CD14-positive monocyte (primary cell): ENCODE measurements around the gene TOM1L1. TPM values are rescaled to one million over a fixed set of nuclear protein-coding genes. Genes with fewer than 3 reads are reported as not detected.
A peak's percentile ranks its signal among the peaks of the same experiment; 100 is the strongest.

Experiments used
- DNase-seq, 3 donors: peaks; one replicate each; pipeline ENCODE4 v3.0.0-alpha.2; 2011 to 2022
- H2AFZ ChIP-seq: 2 replicates; pipeline ENCODE4 v1.6.0; 2012; ENCODE audit warnings: mild to moderate bottlenecking, low read depth, low read length, inconsistent platforms; ENCODE audit not compliant: insufficient read depth, poor library complexity, severe bottlenecking
- H3K27ac ChIP-seq, 2 donors: 1 replicate in 1 of 2; 2 replicates in 1 of 2; pipeline ENCODE4 v1.5.1; 2012 to 2013; ENCODE audit warnings: low read length in 2 of 2, control low read depth in 1 of 2, inconsistent platforms in 1 of 2, low read depth in 1 of 2, mild to moderate bottlenecking in 1 of 2
- H3K27me3 ChIP-seq, 2 donors: one replicate each; pipeline versions ENCODE4 v1.6.0 to v1.6.1; 2011 to 2013; ENCODE audit warnings: low read length in 2 of 2; ENCODE audit not compliant: control insufficient read depth in 2 of 2, insufficient read depth in 2 of 2
- H3K36me3 ChIP-seq, 2 donors: replicated peaks in 1 of 2; 1 replicate in 1 of 2; 2 replicates in 1 of 2; pipeline versions ENCODE4 v1.5.1 to v1.6.1; 2012 to 2013; ENCODE audit warnings: low read length in 2 of 2, control low read depth in 1 of 2, inconsistent platforms in 1 of 2, mild to moderate bottlenecking in 1 of 2; ENCODE audit not compliant: insufficient read depth in 2 of 2, control insufficient read depth in 1 of 2
- H3K4me1 ChIP-seq, 2 donors: 1 replicate in 1 of 2; 2 replicates in 1 of 2; pipeline versions ENCODE4 v1.5.1 to v1.6.1; 2012 to 2013; ENCODE audit warnings: low read length in 2 of 2, control low read depth in 1 of 2, inconsistent platforms in 1 of 2, mild to moderate bottlenecking in 1 of 2, moderate library complexity in 1 of 2; ENCODE audit not compliant: insufficient read depth in 2 of 2, control insufficient read depth in 1 of 2
- H3K4me2 ChIP-seq: replicated peaks from 2 replicates; pipeline ENCODE3; 2012; ENCODE audit warnings: low read length, moderate library complexity, mild to moderate bottlenecking; ENCODE audit not compliant: poor library complexity, severe bottlenecking; ENCODE audit errors: extremely low read depth
- H3K4me3 ChIP-seq, 3 experiments: fragments of 200-600 bp in 1 of 3; sonication (generic) in 1 of 3; replicated peaks in 1 of 3; 1 replicate in 2 of 3; 2 replicates in 1 of 3; pipeline ENCODE4 v1.5.1; 2011 to 2013; ENCODE audit warnings: low read length in 3 of 3, mild to moderate bottlenecking in 3 of 3, control low read depth in 2 of 3, low read depth in 2 of 3, inconsistent platforms in 1 of 3, moderate library complexity in 1 of 3
- H3K79me2 ChIP-seq: 2 replicates; pipeline ENCODE4 v1.6.0; 2012; ENCODE audit warnings: mild to moderate bottlenecking, control low read depth, inconsistent platforms, low read length, moderate library complexity; ENCODE audit not compliant: insufficient read depth
- H3K9ac ChIP-seq: 2 replicates; pipeline ENCODE4 v1.6.0; 2017; ENCODE audit warnings: low read length, mild to moderate bottlenecking; ENCODE audit not compliant: insufficient read depth, poor library complexity, severe bottlenecking
- H3K9me3 ChIP-seq, 2 donors: replicated peaks in 1 of 2; 1 replicate in 1 of 2; 2 replicates in 1 of 2; pipeline versions ENCODE4 v1.5.1 to v1.6.1; 2012 to 2013; ENCODE audit warnings: low read length in 2 of 2, control low read depth in 1 of 2; ENCODE audit not compliant: control insufficient read depth in 1 of 2, insufficient read depth in 1 of 2
- H4K20me1 ChIP-seq: 2 replicates; pipeline ENCODE4 v1.6.0; 2012; ENCODE audit warnings: mild to moderate bottlenecking, low read length, control low read depth, moderate library complexity; ENCODE audit not compliant: insufficient read depth
- H3K27ac Mint-ChIP-seq, 7 donors: one replicate each; pipeline ENCODE4 v1.8.0; 2020; ENCODE audit warnings: mild to moderate bottlenecking in 7 of 7, mixed read lengths in 7 of 7, moderate library complexity in 6 of 7, inconsistent platforms in 2 of 7
- H3K27me3 Mint-ChIP-seq, 3 donors: one replicate each; pipeline ENCODE4 v1.8.0; 2021 to 2022; ENCODE audit warnings: low read depth in 3 of 3, mild to moderate bottlenecking in 3 of 3, mixed read lengths in 3 of 3, moderate library complexity in 3 of 3, inconsistent platforms in 1 of 3
- H3K36me3 Mint-ChIP-seq, 2 donors: one replicate each; pipeline ENCODE4 v1.8.0; 2020; ENCODE audit warnings: mixed read lengths in 2 of 2, inconsistent platforms in 1 of 2, mild to moderate bottlenecking in 1 of 2
- H3K4me1 Mint-ChIP-seq: one replicate; pipeline ENCODE4 v1.8.0; 2020; ENCODE audit warnings: mild to moderate bottlenecking, mixed read lengths
- H3K4me3 Mint-ChIP-seq, 2 donors: one replicate each; pipeline ENCODE4 v1.8.0; 2020; ENCODE audit warnings: mild to moderate bottlenecking in 2 of 2, mixed read lengths in 2 of 2, moderate library complexity in 1 of 2
- H3K9me3 Mint-ChIP-seq, 7 donors: one replicate each; pipeline ENCODE4 v1.8.0; 2020 to 2022; ENCODE audit warnings: mixed read lengths in 7 of 7, mild to moderate bottlenecking in 6 of 7, moderate library complexity in 6 of 7, inconsistent platforms in 2 of 7
- CTCF ChIP-seq: fragments of 200-600 bp; IDR thresholded peaks from one replicate; pipeline ENCODE4 v1.8.0; 2022; ENCODE audit warnings: antibody characterized with exemption, mild to moderate bottlenecking
- WGBS: methylation state at CpG from one replicate; pipeline ENCODE4 v1.1.5; 2013; ENCODE audit warnings: missing lambda C conversion rate; ENCODE audit not compliant: insufficient coverage; 5-methylcytosine and 5-hydroxymethylcytosine counted together
- intact Hi-C, 2 donors: fragments of 100-400 bp; cut with micrococcal nuclease; formaldehyde crosslinking; loops; one replicate each; pipeline versions ENCODE4 v1.15.0 to v1.15.1; 2023
- polyA plus RNA-seq, 3 donors: library from polyadenylated mRNA; depleted of rRNA in 1 of 3; unstranded in 2 of 3; stranded (reverse) in 1 of 3; fragments of 300-500 nt in 2 of 3; fragments of >200 nt in 1 of 3; fragmentation: Illumina TruSeq in 2 of 3; gene quantifications; 1 replicate in 2 of 3; 2 replicates in 1 of 3; pipeline ENCODE4 v1.2.3, GENCODE V29; 2012 to 2021

Gene TOM1L1
- polyA plus RNA-seq, 3 donors = 0.32 TPM; not detected in 2

- Histone ChIP-seq H3K9me3 (no peaks in the 10 kb centered on the region), H4K20me1 (no peaks in the 10 kb centered on the region), H3K27me3 (no peaks in the 10 kb centered on the region), H3K79me2 (no peaks in the 10 kb centered on the region), H2AFZ (no peak overlapping the region), H3K4me2 (no peak overlapping the region), H3K4me3 (no peak overlapping the region), H3K4me1 (no peaks in the 10 kb centered on the region), H3K9ac (no peak overlapping the region), H3K27ac (no peak overlapping the region), H3K36me3 (no peaks in the 10 kb centered on the region)
- H3K9me3 Mint-ChIP-seq = peaks cover 2 to 9% (median 7%) of the 10 kb centered on the region in 7 donors
- intact Hi-C loops = no loop called here
- H3K4me3 Mint-ChIP-seq = no peak overlapping the region
- H3K36me3 Mint-ChIP-seq = no peaks in the 10 kb centered on the region
- WGBS = 87% methylated on average over 4 of the region's 6 CpGs
- DNase-seq = no peak
- H3K27me3 Mint-ChIP-seq = no peaks in the 10 kb centered on the region
- H3K27ac Mint-ChIP-seq = peak overlapping the region in 1 of 7 donors; percentile 64
- TF ChIP-seq CTCF = no peak
- H3K4me1 Mint-ChIP-seq = no peaks in the 10 kb centered on the region
Measured at GRCh38 chr17:54920819-54921218, 20.2 kb downstream of the TOM1L1 start.

- WGBS = 100% methylated on average over 2 of the region's 5 CpGs
- Histone ChIP-seq H3K4me1 (no peaks in the 10 kb centered on the region), H3K4me3 (no peak overlapping the region), H3K27ac (no peak overlapping the region), H3K27me3 (no peaks in the 10 kb centered on the region), H3K9ac (no peak overlapping the region), H3K9me3 (no peaks in the 10 kb centered on the region), H3K4me2 (no peak overlapping the region), H2AFZ (no peak overlapping the region), H3K79me2 (no peaks in the 10 kb centered on the region), H3K36me3 (no peaks in the 10 kb centered on the region), H4K20me1 (no peaks in the 10 kb centered on the region)
- H3K36me3 Mint-ChIP-seq = no peaks in the 10 kb centered on the region
- TF ChIP-seq CTCF = no peak
- intact Hi-C loops = no loop called here
- no peak overlapping the region for H3K4me3 Mint-ChIP-seq
- H3K27ac Mint-ChIP-seq = no peak overlapping the region
- H3K9me3 Mint-ChIP-seq = peaks cover 0 to 2% (median 0%) of the 10 kb centered on the region in 7 donors
- no peak for DNase-seq
- H3K27me3 Mint-ChIP-seq = peaks cover 0 to 2% (median 0%) of the 10 kb centered on the region in 3 donors
- peaks cover 3% of the 10 kb centered on the region for H3K4me1 Mint-ChIP-seq
Measured at GRCh38 chr17:54924405-54924804, 23.8 kb downstream of the TOM1L1 start.
